ENCODE results near the gene MAEL. TPM values are rescaled to one million over a fixed set of nuclear protein-coding genes. Genes with fewer than 3 reads are reported as not detected.
A peak's percentile ranks its signal among the peaks of the same experiment; 100 is the strongest.

The MAEL gene
- total RNA-seq, 1 donor from 2014 or later = not detected

GRCh38 chr1:167056529-167057231 is 67.6 kb downstream of the MAEL start:
- Mint-ChIP-seq H3K4me1 (ENCODE audit: low read depth) (peaks cover 12% of the 10 kb centered on the region), H3K4me3 (ENCODE audit: unreplicated experiment) (no peak overlapping the region), H3K27ac (ENCODE audit: unreplicated experiment) (no peak overlapping the region), H3K9me3 (ENCODE audit: low read depth) (no peaks in the 10 kb centered on the region), H3K27me3 (ENCODE audit: low read depth) (peaks cover 3% of the 10 kb centered on the region), H3K36me3 (ENCODE audit: low read depth) (no peaks in the 10 kb centered on the region)
- no peak for DNase-seq (ENCODE audit: low spot score)
- TF ChIP-seq CTCF (IDR thresholded peaks at IDR 0.05) = no peak

- Mint-ChIP-seq H3K36me3 (ENCODE audit: low read depth) (no peaks in the 10 kb centered on the region), H3K27ac (ENCODE audit: unreplicated experiment) (no peak overlapping the region), H3K27me3 (ENCODE audit: low read depth) (peaks cover 3% of the 10 kb centered on the region), H3K9me3 (ENCODE audit: low read depth) (no peaks in the 10 kb centered on the region), H3K4me1 (ENCODE audit: low read depth) (peaks cover 12% of the 10 kb centered on the region), H3K4me3 (ENCODE audit: unreplicated experiment) (no peak overlapping the region)
- no peak for DNase-seq (ENCODE audit: low spot score)
- peak; percentile 77 for TF ChIP-seq CTCF (IDR thresholded peaks at IDR 0.05)
Observed at GRCh38 chr1:167057241-167057688, 68.2 kb downstream of the MAEL start.

GRCh38 chr1:167059045-167059808 is 70.1 kb downstream of the MAEL start:
- no peak for DNase-seq (ENCODE audit: low spot score)
- peak; percentile 97 for TF ChIP-seq CTCF (IDR thresholded peaks at IDR 0.05)
- Mint-ChIP-seq H3K9me3 (ENCODE audit: low read depth) (no peaks in the 10 kb centered on the region), H3K27me3 (ENCODE audit: low read depth) (no peaks in the 10 kb centered on the region), H3K4me1 (ENCODE audit: low read depth) (peaks cover 12% of the 10 kb centered on the region), H3K36me3 (ENCODE audit: low read depth) (no peaks in the 10 kb centered on the region), H3K27ac (ENCODE audit: unreplicated experiment) (no peak overlapping the region), H3K4me3 (ENCODE audit: unreplicated experiment) (peak overlapping the region; percentile 49)

- H3K36me3 Mint-ChIP-seq (ENCODE audit: low read depth) = no peaks in the 10 kb centered on the region
- H3K4me3 Mint-ChIP-seq (ENCODE audit: unreplicated experiment) = no peak overlapping the region
- peaks cover 12% of the 10 kb centered on the region for H3K4me1 Mint-ChIP-seq (ENCODE audit: low read depth)
- H3K27ac Mint-ChIP-seq (ENCODE audit: unreplicated experiment) = no peak overlapping the region
- H3K27me3 Mint-ChIP-seq (ENCODE audit: low read depth) = no peaks in the 10 kb centered on the region
- H3K9me3 Mint-ChIP-seq (ENCODE audit: low read depth) = no peaks in the 10 kb centered on the region
- no peak for TF ChIP-seq CTCF (IDR thresholded peaks at IDR 0.05)
- DNase-seq (ENCODE audit: low spot score) = no peak
Observed at GRCh38 chr1:167059809-167060107, 70.7 kb downstream of the MAEL start.

- no peaks in the 10 kb centered on the region for H3K9me3 Mint-ChIP-seq (ENCODE audit: low read depth)
- no peaks in the 10 kb centered on the region for H3K27me3 Mint-ChIP-seq (ENCODE audit: low read depth)
- no peaks in the 10 kb centered on the region for H3K36me3 Mint-ChIP-seq (ENCODE audit: low read depth)
- H3K27ac Mint-ChIP-seq (ENCODE audit: unreplicated experiment) = no peak overlapping the region
- TF ChIP-seq CTCF (IDR thresholded peaks at IDR 0.05) = peak; percentile 62
- DNase-seq (ENCODE audit: low spot score) = no peak
- H3K4me1 Mint-ChIP-seq (ENCODE audit: low read depth) = peaks cover 12% of the 10 kb centered on the region
- H3K4me3 Mint-ChIP-seq (ENCODE audit: unreplicated experiment) = no peak overlapping the region
Observed at GRCh38 chr1:167060141-167061072, 71.3 kb downstream of the MAEL start.

Measured in chondrocyte (in vitro differentiated cells).